HepG2 (cell line): ENCODE measurements around the gene SPTBN5. TPM values are rescaled to one million over a fixed set of nuclear protein-coding genes. Genes with fewer than 3 reads are reported as not detected.
A peak's percentile ranks its signal among the peaks of the same experiment; 100 is the strongest.

Experiments
- ATAC-seq: fragments of 200-7000 bp; cut with Tn5 transposase; 3 replicates; pipeline ENCODE4 v1.9.1; 2020; ENCODE audit warnings: mild to moderate bottlenecking, moderate library complexity
- BruUV-seq: library from RNA; stranded (reverse); fragments of 400-500 nt; replicated peaks from 2 replicates; lab custom pipeline; 2021; lab: Mats Ljungman, UMichigan
- CTCF ChIA-PET: fragments of 300-600 bp; formaldehyde crosslinking; extraction: SDS; loops from one replicate; lab custom pipeline; 2021; ENCODE audit warnings: low total read pairs, inconsistent platforms, low intra/inter-chr PET ratio; lab: Yijun Ruan, JAX
- POLR2A ChIA-PET: fragments of 350-600 bp; sonication (Branson Sonifier 250); formaldehyde crosslinking; loops from one replicate; lab custom pipeline; 2020; ENCODE audit warnings: antibody characterized with exemption, inconsistent platforms; lab: Yijun Ruan, JAX
- DNase-seq: peaks from one replicate; pipeline ENCODE4 v3.0.0-alpha.2; 2015; ENCODE audit warnings: low spot score
- FAIRE-seq: peaks from 3 replicates; lab custom pipeline; 2011; peaks lifted over from hg19 to GRCh38; lab: Jason Lieb, UNC
- H2AFZ ChIP-seq: one replicate; pipeline ENCODE4 v1.6.1; 2011; ENCODE audit warnings: low read length, inconsistent platforms
- H3K27ac ChIP-seq: fragments of 300-600 bp; 3 replicates; pipeline ENCODE4 v1.8.0; 2011; ENCODE audit warnings: mixed run types, mild to moderate bottlenecking, mixed read lengths, low read length, inconsistent platforms; ENCODE audit not compliant: insufficient read depth; ENCODE audit errors: extremely low read length
- H3K27me3 ChIP-seq, 2 experiments: fragments of 200-600 bp in 1 of 2; 2 replicates in 1 of 2; 3 replicates in 1 of 2; pipeline versions ENCODE4 v1.6.0 to v1.8.0; 2011; ENCODE audit warnings: low read length in 2 of 2, mild to moderate bottlenecking in 2 of 2, moderate library complexity in 2 of 2, inconsistent platforms in 1 of 2; ENCODE audit not compliant: insufficient read depth in 2 of 2, control insufficient read depth in 1 of 2
- H3K36me3 ChIP-seq, 2 experiments: fragments of 200-600 bp in 1 of 2; replicated peaks in 1 of 2; 2 replicates in 1 of 2; 3 replicates in 1 of 2; pipeline versions ENCODE4 v1.5.1 to v1.8.0; 2011; ENCODE audit warnings: low read length in 2 of 2, inconsistent platforms in 1 of 2; ENCODE audit not compliant: insufficient read depth in 2 of 2, control insufficient read depth in 1 of 2
- H3K4me1 ChIP-seq: 2 replicates; pipeline ENCODE4 v1.5.1; 2012; ENCODE audit warnings: low read length, inconsistent platforms; ENCODE audit not compliant: insufficient read depth
- H3K4me2 ChIP-seq: 2 replicates; pipeline ENCODE4 v1.6.0; 2011; ENCODE audit warnings: low read depth, low read length, inconsistent platforms
- H3K4me3 ChIP-seq, 3 experiments: fragments of 200-600 bp in 1 of 3; sonication (generic), shearing (Covaris generic) in 1 of 3; replicated peaks in 1 of 3; 2 replicates each; pipeline ENCODE4 v1.5.1; 2011 to 2016; ENCODE audit warnings: low read length in 3 of 3, inconsistent platforms in 2 of 3, low read depth in 2 of 3, mild to moderate bottlenecking in 2 of 3, control low read depth in 1 of 3, mixed read lengths in 1 of 3; ENCODE audit not compliant: insufficient read depth in 1 of 3
- H3K79me2 ChIP-seq: one replicate; pipeline ENCODE4 v1.6.1; 2011; ENCODE audit warnings: low read length, inconsistent platforms; ENCODE audit not compliant: insufficient read depth
- H3K9ac ChIP-seq: 2 replicates; pipeline ENCODE4 v1.6.0; 2011; ENCODE audit warnings: mild to moderate bottlenecking, low read depth, low read length, inconsistent platforms; ENCODE audit not compliant: insufficient read depth
- H3K9me3 ChIP-seq: 2 replicates; pipeline ENCODE4 v1.5.1; 2012; ENCODE audit warnings: mild to moderate bottlenecking, low read length
- H4K20me1 ChIP-seq: 2 replicates; pipeline ENCODE4 v1.6.0; 2011; ENCODE audit warnings: inconsistent platforms, mild to moderate bottlenecking, low read length, moderate library complexity; ENCODE audit not compliant: insufficient read depth
- ASH2L ChIP-seq: fragments of 300-600, 200-600 bp; sonication (generic); IDR thresholded peaks from 2 replicates; pipeline ENCODE4 v1.7.0; 2017; ENCODE audit warnings: low read depth, mild to moderate bottlenecking, moderate library complexity, mixed read lengths, low read length; ENCODE audit not compliant: insufficient read length
- HIVEP1 ChIP-seq: sonication (generic); formaldehyde crosslinking; IDR thresholded peaks from 2 replicates; pipeline ENCODE4 v1.4.0; 2020; ENCODE audit warnings: mild to moderate bottlenecking, missing genetic modification reagents
- RBAK ChIP-seq: sonication (generic); formaldehyde crosslinking; IDR thresholded peaks from 2 replicates; pipeline ENCODE4 v1.5.1; 2020; ENCODE audit warnings: mild to moderate bottlenecking, missing genetic modification reagents
- REXO4 ChIP-seq: sonication (generic); formaldehyde crosslinking; IDR thresholded peaks from 2 replicates; pipeline ENCODE4 v1.8.0; 2022; ENCODE audit warnings: missing genetic modification reagents, mild to moderate bottlenecking, borderline replicate concordance
- U2AF1 ChIP-seq: fragments of 200-400 bp; formaldehyde crosslinking; optimal IDR thresholded peaks from 2 replicates; pipeline ENCODE3; 2017; ENCODE audit warnings: mild to moderate bottlenecking, low read depth, low read length
- XRCC5 ChIP-seq: fragments of 200-400 bp; formaldehyde crosslinking; optimal IDR thresholded peaks from 2 replicates; pipeline ENCODE3; 2017; ENCODE audit warnings: mild to moderate bottlenecking, low read length
- ZNF180 ChIP-seq: sonication (generic); formaldehyde crosslinking; IDR thresholded peaks from 2 replicates; pipeline ENCODE4 v1.4.0; 2020; ENCODE audit warnings: low read depth, missing genetic modification reagents, borderline replicate concordance
- ZNF781 ChIP-seq: sonication (generic); formaldehyde crosslinking; IDR thresholded peaks from 2 replicates; pipeline ENCODE4 v1.5.1; 2020; ENCODE audit warnings: borderline replicate concordance, mild to moderate bottlenecking, missing genetic modification reagents; ENCODE audit errors: not compliant biosample characterization
- ZNF83 ChIP-seq: sonication (generic); formaldehyde crosslinking; IDR thresholded peaks from 2 replicates; pipeline ENCODE4 v1.4.0; 2020; ENCODE audit warnings: missing genetic modification reagents, mild to moderate bottlenecking, borderline replicate concordance
- WGBS: methylation state at CpG from one replicate; pipeline ENCODE4 v1.1.6; 2017; ENCODE audit warnings: low lambda C conversion rate; 5-methylcytosine and 5-hydroxymethylcytosine counted together
- in situ Hi-C: cut with HindIII; loops from 2 replicates; pipeline ENCODE4 v1.10.0; 2017; ENCODE audit warnings: low pct_unique_long_range_greater_than_20kb; ENCODE audit not compliant: extremely low pct_ligation_motif_present
- intact Hi-C: fragments of 100-400 bp; cut with micrococcal nuclease; formaldehyde crosslinking; loops from one replicate; pipeline ENCODE4 v1.10.0; 2022; ENCODE audit not compliant: unreplicated experiment
- polyA plus RNA-seq, 8 experiments: library from polyadenylated mRNA; depleted of rRNA in 3 of 8; stranded (reverse) in 7 of 8; unstranded in 1 of 8; fragments of >200 nt; fragmentation: Illumina TruSeq in 4 of 8; extraction: Trizol in 4 of 8; gene quantifications; 2 replicates each; pipeline versions ENCODE4 v1.2.1 to v1.2.3, GENCODE V29; 2011 to 2016; ENCODE audit warnings: low read depth in 4 of 8, missing spikeins in 1 of 8, mixed read lengths in 1 of 8; ENCODE audit not compliant: insufficient read depth in 1 of 8
- total RNA-seq, 5 experiments: library from RNA; depleted of rRNA; stranded (reverse); fragments of >200 nt; fragmentation: Illumina TruSeq; extraction: Trizol; gene quantifications; 2 replicates each; pipeline ENCODE4 v1.2.3, GENCODE V29; 2016; ENCODE audit warnings: low read depth in 1 of 5
- TF ChIP-seq, protein P1 (sequence below): sonication (generic); formaldehyde crosslinking; IDR thresholded peaks from 2 replicates; pipeline ENCODE4 v1.5.1; 2020; ENCODE audit warnings: mild to moderate bottlenecking, missing genetic modification reagents, borderline replicate concordance
- TF ChIP-seq, protein P2 (sequence below): sonication (generic); formaldehyde crosslinking; IDR thresholded peaks from 2 replicates; pipeline ENCODE4 v1.4.0; 2020; ENCODE audit warnings: missing genetic modification reagents, borderline replicate concordance
- TF ChIP-seq, protein P3 (sequence below): IDR thresholded peaks from 2 replicates; pipeline ENCODE4 v1.6.1; 2018; ENCODE audit warnings: missing genetic modification reagents, mild to moderate bottlenecking, missing compliant biosample characterization

SPTBN5 gene
- total and polyA plus RNA-seq, 2 of the 13 experiments (the other 11 are each of a cell fraction or from before 2014, with no cell fraction given): 0.01 to 0.07 TPM

DNA sequence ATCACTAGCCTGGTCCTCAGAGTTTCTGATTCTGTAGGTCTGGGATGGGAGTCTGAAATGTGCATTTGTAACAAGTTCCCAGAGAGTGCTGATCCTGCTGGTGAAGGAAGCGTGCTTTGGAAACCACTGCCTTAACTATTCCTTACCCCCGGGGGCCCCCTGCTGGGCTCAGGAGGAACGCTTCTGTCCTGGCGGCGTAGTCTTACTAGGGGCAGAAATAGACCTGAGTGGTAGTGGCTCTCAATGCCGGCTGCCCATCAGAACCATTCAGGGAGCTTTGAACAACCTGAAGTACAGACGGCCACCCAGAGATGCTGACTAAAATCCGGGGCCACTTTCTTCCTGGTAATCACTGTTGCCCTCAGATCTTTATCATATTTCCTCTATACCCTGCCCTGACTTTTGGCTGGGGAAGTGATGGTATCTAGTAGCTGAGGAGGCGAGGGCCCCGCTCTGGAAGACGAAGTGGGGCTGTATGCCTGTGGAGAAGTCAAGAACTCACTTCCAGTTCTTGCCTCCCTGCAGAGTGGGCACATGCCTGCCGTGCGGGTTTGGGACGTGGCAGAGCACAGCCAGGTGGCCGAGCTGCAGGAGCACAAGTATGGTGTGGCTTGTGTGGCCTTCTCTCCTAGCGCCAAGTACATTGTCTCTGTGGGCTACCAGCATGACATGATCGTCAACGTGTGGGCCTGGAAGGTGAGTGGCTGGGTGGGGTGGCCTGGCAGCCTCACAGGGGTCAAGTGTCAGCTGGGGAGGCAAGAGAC lies 82.2 kb downstream of the SPTBN5 start:
- no peaks in the 10 kb centered on the region for H4K20me1 ChIP-seq
- no peak overlapping the region for H3K4me3 ChIP-seq
- BruUV-seq: no TSS peak
- DNase-seq (peak; percentile 69), FAIRE-seq (peak; percentile 88), ATAC-seq (peak; percentile 93)
- H3K79me2 ChIP-seq: no peaks in the 10 kb centered on the region
- no peaks in the 10 kb centered on the region for H3K4me1 ChIP-seq
- in situ Hi-C loops (loop anchor here (5.0 kb wide), 1 partner anchor 39 kb away; the partner anchor contains the start of gene MAPKBP1), intact Hi-C loops (loop anchor here (1.0 to 5.0 kb wide), 2 partner anchors 39 to 249 kb away; no protein-coding TSS in a partner anchor)
- 27% methylated on average over 9 of the region's 18 CpGs for WGBS
- no peak overlapping the region for H3K27ac ChIP-seq
- POLR2A ChIA-PET: interaction anchor here (1.4 to 3.4 kb wide), 2 partner anchors 38 to 267 kb away, joined by 3 to 20 read pairs; partner anchors contain the start of genes MAPKBP1 and RPAP1
- H3K4me2 ChIP-seq: no peak overlapping the region
- H3K27me3 ChIP-seq: no peaks in the 10 kb centered on the region
- no peak overlapping the region for H2AFZ ChIP-seq
- H3K36me3 ChIP-seq: peaks cover 3 to 10% of the 10 kb centered on the region in 2 experiments; a peak in 1 of 5 replicates
- CTCF ChIA-PET: interaction anchor here (4.8 kb wide), 1 partner anchor 39 kb away, joined by 98 read pairs; the partner anchor contains the start of gene MAPKBP1
- no peak overlapping the region for H3K9ac ChIP-seq
- H3K9me3 ChIP-seq: no peaks in the 10 kb centered on the region
- TF ChIP-seq, protein P1, sequence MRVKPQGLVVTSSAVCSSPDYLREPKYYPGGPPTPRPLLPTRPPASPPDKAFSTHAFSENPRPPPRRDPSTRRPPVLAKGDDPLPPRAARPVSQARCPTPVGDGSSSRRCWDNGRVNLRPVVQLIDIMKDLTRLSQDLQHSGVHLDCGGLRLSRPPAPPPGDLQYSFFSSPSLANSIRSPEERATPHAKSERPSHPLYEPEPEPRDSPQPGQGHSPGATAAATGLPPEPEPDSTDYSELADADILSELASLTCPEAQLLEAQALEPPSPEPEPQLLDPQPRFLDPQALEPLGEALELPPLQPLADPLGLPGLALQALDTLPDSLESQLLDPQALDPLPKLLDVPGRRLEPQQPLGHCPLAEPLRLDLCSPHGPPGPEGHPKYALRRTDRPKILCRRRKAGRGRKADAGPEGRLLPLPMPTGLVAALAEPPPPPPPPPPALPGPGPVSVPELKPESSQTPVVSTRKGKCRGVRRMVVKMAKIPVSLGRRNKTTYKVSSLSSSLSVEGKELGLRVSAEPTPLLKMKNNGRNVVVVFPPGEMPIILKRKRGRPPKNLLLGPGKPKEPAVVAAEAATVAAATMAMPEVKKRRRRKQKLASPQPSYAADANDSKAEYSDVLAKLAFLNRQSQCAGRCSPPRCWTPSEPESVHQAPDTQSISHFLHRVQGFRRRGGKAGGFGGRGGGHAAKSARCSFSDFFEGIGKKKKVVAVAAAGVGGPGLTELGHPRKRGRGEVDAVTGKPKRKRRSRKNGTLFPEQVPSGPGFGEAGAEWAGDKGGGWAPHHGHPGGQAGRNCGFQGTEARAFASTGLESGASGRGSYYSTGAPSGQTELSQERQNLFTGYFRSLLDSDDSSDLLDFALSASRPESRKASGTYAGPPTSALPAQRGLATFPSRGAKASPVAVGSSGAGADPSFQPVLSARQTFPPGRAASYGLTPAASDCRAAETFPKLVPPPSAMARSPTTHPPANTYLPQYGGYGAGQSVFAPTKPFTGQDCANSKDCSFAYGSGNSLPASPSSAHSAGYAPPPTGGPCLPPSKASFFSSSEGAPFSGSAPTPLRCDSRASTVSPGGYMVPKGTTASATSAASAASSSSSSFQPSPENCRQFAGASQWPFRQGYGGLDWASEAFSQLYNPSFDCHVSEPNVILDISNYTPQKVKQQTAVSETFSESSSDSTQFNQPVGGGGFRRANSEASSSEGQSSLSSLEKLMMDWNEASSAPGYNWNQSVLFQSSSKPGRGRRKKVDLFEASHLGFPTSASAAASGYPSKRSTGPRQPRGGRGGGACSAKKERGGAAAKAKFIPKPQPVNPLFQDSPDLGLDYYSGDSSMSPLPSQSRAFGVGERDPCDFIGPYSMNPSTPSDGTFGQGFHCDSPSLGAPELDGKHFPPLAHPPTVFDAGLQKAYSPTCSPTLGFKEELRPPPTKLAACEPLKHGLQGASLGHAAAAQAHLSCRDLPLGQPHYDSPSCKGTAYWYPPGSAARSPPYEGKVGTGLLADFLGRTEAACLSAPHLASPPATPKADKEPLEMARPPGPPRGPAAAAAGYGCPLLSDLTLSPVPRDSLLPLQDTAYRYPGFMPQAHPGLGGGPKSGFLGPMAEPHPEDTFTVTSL (CRISPR knock-in tag): no peak
- TF ChIP-seq U2AF1 (no peak), ZNF781 (CRISPR knock-in tag) (no peak), XRCC5 (peak; percentile 51), HIVEP1 (CRISPR knock-in tag) (0 out of 2 replicates have a peak, but pooled peaks have one; percentile 33), REXO4 (no peak), ASH2L (no peak), ZNF83 (CRISPR knock-in tag) (no peak), ZNF180 (CRISPR knock-in tag) (no peak), RBAK (CRISPR knock-in tag) (0 out of 2 replicates have a peak, but pooled peaks have one; percentile 39)
- TF ChIP-seq, protein P2, sequence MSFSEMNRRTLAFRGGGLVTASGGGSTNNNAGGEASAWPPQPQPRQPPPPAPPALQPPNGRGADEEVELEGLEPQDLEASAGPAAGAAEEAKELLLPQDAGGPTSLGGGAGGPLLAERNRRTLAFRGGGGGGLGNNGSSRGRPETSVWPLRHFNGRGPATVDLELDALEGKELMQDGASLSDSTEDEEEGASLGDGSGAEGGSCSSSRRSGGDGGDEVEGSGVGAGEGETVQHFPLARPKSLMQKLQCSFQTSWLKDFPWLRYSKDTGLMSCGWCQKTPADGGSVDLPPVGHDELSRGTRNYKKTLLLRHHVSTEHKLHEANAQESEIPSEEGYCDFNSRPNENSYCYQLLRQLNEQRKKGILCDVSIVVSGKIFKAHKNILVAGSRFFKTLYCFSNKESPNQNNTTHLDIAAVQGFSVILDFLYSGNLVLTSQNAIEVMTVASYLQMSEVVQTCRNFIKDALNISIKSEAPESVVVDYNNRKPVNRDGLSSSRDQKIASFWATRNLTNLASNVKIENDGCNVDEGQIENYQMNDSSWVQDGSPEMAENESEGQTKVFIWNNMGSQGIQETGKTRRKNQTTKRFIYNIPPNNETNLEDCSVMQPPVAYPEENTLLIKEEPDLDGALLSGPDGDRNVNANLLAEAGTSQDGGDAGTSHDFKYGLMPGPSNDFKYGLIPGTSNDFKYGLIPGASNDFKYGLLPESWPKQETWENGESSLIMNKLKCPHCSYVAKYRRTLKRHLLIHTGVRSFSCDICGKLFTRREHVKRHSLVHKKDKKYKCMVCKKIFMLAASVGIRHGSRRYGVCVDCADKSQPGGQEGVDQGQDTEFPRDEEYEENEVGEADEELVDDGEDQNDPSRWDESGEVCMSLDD: no peak
- TF ChIP-seq, protein P3, sequence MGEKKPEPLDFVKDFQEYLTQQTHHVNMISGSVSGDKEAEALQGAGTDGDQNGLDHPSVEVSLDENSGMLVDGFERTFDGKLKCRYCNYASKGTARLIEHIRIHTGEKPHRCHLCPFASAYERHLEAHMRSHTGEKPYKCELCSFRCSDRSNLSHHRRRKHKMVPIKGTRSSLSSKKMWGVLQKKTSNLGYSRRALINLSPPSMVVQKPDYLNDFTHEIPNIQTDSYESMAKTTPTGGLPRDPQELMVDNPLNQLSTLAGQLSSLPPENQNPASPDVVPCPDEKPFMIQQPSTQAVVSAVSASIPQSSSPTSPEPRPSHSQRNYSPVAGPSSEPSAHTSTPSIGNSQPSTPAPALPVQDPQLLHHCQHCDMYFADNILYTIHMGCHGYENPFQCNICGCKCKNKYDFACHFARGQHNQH (CRISPR knock-in tag): 0 out of 2 replicates have a peak, but pooled peaks have one; percentile 27
